ENCODE measurements around the gene KANSL1.

Gene KANSL1

DNA sequence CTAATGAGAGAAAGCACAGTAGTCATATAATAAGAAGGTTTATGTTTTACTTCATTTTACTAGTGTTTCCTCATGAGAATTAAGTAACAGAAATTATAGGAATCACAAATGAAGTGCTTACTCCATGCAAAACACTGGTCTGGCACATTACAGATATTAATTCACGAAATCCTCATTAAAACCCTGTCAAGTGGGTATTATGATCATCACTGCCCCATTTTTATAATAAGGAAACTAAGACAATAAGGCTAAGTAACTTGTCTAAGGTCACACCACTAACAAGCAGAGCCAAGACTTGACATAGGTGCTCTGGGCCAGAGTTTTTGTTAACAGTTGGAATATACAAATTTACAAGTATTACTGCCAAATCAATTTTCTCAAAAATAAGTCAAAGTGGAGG, 83.0 kb downstream of the KANSL1 start:
- TF ChIP-seq CTCF (IDR thresholded peaks at IDR 0.05; ENCODE audit: insufficient read depth, low read length, poor library complexity, severe bottlenecking), result no peak
- no peak for TF ChIP-seq EZH2phosphoT487 (conservative IDR thresholded peaks at IDR 0.05; ENCODE audit: low read length)
- Histone ChIP-seq H3K27me3 (ENCODE audit: low read length) (no peaks in the 10 kb centered on the region), H3K9ac (ENCODE audit: low read length) (no peak overlapping the region), H3K36me3 (ENCODE audit: low read length) (no peaks in the 10 kb centered on the region), H3F3A (ENCODE audit: insufficient read depth) (no peaks in the 10 kb centered on the region), H3K4me3 (ENCODE audit: insufficient read depth, low read length, poor library complexity, severe bottlenecking) (no peak overlapping the region), H4K20me1 (ENCODE audit: low read depth, low read length) (peaks cover 28% of the 10 kb centered on the region), H3K4me2 (ENCODE audit: low read depth, low read length, poor library complexity, severe bottlenecking) (no peak overlapping the region), H3K9me3 (ENCODE audit: insufficient read depth, low read length) (no peaks in the 10 kb centered on the region), H2AFZ (ENCODE audit: low read depth, low read length, severe bottlenecking) (no peak overlapping the region), H3K9me2 (replicated peaks; ENCODE audit: insufficient read depth, low read length) (no peaks in the 10 kb centered on the region), H3K27ac (ENCODE audit: low read depth, low read length) (no peak overlapping the region), H3K79me2 (ENCODE audit: insufficient read depth, low read length) (peaks cover 100% of the 10 kb centered on the region)

GRCh38 chr17:46109603-46110189, 83.5 kb downstream of the KANSL1 start:
- Histone ChIP-seq H2AFZ (ENCODE audit: low read depth, low read length, severe bottlenecking) (no peak overlapping the region), H3K9me3 (ENCODE audit: insufficient read depth, low read length) (no peaks in the 10 kb centered on the region), H3K9ac (ENCODE audit: low read length) (no peak overlapping the region), H3K4me3 (ENCODE audit: insufficient read depth, low read length, poor library complexity, severe bottlenecking) (no peak overlapping the region), H4K20me1 (ENCODE audit: low read depth, low read length) (peaks cover 27% of the 10 kb centered on the region), H3K79me2 (ENCODE audit: insufficient read depth, low read length) (peaks cover 100% of the 10 kb centered on the region), H3K4me2 (ENCODE audit: low read depth, low read length, poor library complexity, severe bottlenecking) (no peak overlapping the region), H3K36me3 (ENCODE audit: low read length) (no peaks in the 10 kb centered on the region), H3F3A (ENCODE audit: insufficient read depth) (no peaks in the 10 kb centered on the region), H3K27me3 (ENCODE audit: low read length) (no peaks in the 10 kb centered on the region), H3K27ac (ENCODE audit: low read depth, low read length) (no peak overlapping the region), H3K9me2 (replicated peaks; ENCODE audit: insufficient read depth, low read length) (no peaks in the 10 kb centered on the region)
- TF ChIP-seq CTCF (IDR thresholded peaks at IDR 0.05; ENCODE audit: insufficient read depth, low read length, poor library complexity, severe bottlenecking) (no peak), EZH2phosphoT487 (conservative IDR thresholded peaks at IDR 0.05; ENCODE audit: low read length) (no peak)

DNA sequence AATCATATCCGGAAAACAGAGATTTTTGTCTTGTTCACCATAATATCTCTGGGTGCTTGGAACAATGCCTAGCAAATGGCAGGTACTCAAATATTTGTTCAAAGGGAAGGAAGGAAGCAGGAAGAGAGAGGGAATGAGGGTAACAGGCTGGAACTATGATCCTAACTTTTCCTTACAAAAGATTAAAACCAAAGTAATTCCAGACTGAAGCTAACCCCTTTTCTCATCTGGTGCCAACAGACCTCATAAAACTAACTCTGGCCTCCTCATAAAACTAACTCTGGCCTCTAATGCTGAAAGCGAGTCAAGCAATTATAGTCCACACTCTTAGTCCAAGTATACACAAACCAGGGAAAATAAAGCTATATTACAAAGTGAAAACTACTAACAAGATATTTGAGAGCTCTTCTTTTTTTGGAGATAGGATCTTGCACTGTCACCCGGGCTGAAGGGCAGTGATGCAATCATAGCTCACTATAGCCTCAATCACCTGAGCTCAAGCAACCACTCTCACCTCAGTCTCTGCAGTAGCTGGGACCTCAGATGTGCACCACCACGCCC, 84.6 kb downstream of the KANSL1 start:
- Histone ChIP-seq H3K4me2 (ENCODE audit: low read depth, low read length, poor library complexity, severe bottlenecking) (no peak overlapping the region), H3K9ac (ENCODE audit: low read length) (no peak overlapping the region), H3K4me3 (ENCODE audit: insufficient read depth, low read length, poor library complexity, severe bottlenecking) (no peak overlapping the region), H3K9me2 (replicated peaks; ENCODE audit: insufficient read depth, low read length) (no peaks in the 10 kb centered on the region), H3F3A (ENCODE audit: insufficient read depth) (0 out of 2 replicates have a peak, but pooled peaks cover 4% of the 10 kb centered on the region), H3K79me2 (ENCODE audit: insufficient read depth, low read length) (peaks cover 100% of the 10 kb centered on the region), H3K9me3 (ENCODE audit: insufficient read depth, low read length) (no peaks in the 10 kb centered on the region), H3K36me3 (ENCODE audit: low read length) (no peaks in the 10 kb centered on the region), H3K27me3 (ENCODE audit: low read length) (no peaks in the 10 kb centered on the region), H4K20me1 (ENCODE audit: low read depth, low read length) (peaks cover 33% of the 10 kb centered on the region), H3K27ac (ENCODE audit: low read depth, low read length) (no peak overlapping the region), H2AFZ (ENCODE audit: low read depth, low read length, severe bottlenecking) (no peak overlapping the region)
- TF ChIP-seq CTCF (IDR thresholded peaks at IDR 0.05; ENCODE audit: insufficient read depth, low read length, poor library complexity, severe bottlenecking), result no peak
- no peak for TF ChIP-seq EZH2phosphoT487 (conservative IDR thresholded peaks at IDR 0.05; ENCODE audit: low read length)

All from SU-DHL-6 (cell line).